ENCODE measurements around the gene IP6K3.

Gene IP6K3

GRCh38 chr6:33693186-33694105 lies 53.3 kb downstream of the IP6K3 start:
- in situ Hi-C loops (cut with HindIII; ENCODE audit: low sequenced_read_pairs) = no loop called here
- no peak overlapping the region for H3K4me3 ChIP-seq (ENCODE audit: low read depth, low read length)
- no peak for TF ChIP-seq CTCF (IDR thresholded peaks at IDR 0.05; ENCODE audit: low read depth, low read length)
- no peak for DNase-seq (ENCODE audit: low read depth, low spot score)

- in situ Hi-C loops (cut with HindIII; ENCODE audit: low sequenced_read_pairs) = no loop called here
- DNase-seq (ENCODE audit: low read depth, low spot score) = no peak
- TF ChIP-seq CTCF (IDR thresholded peaks at IDR 0.05; ENCODE audit: low read depth, low read length) = no peak
- H3K4me3 ChIP-seq (ENCODE audit: low read depth, low read length) = no peak overlapping the region
Measured at GRCh38 chr6:33692760-33693158, 53.9 kb downstream of the IP6K3 start.

GRCh38 chr6:33692078-33692759 lies 54.5 kb downstream of the IP6K3 start:
- TF ChIP-seq CTCF (IDR thresholded peaks at IDR 0.05; ENCODE audit: low read depth, low read length) = no peak
- in situ Hi-C loops (cut with HindIII; ENCODE audit: low sequenced_read_pairs) = no loop called here
- H3K4me3 ChIP-seq (ENCODE audit: low read depth, low read length) = no peak overlapping the region
- DNase-seq (ENCODE audit: low read depth, low spot score) = peak; percentile 35

GRCh38 chr6:33691456-33692077 lies 55.1 kb downstream of the IP6K3 start:
- TF ChIP-seq CTCF (IDR thresholded peaks at IDR 0.05; ENCODE audit: low read depth, low read length) = no peak
- no peak for DNase-seq (ENCODE audit: low read depth, low spot score)
- H3K4me3 ChIP-seq (ENCODE audit: low read depth, low read length) = no peak overlapping the region
- in situ Hi-C loops (cut with HindIII; ENCODE audit: low sequenced_read_pairs) = no loop called here

GRCh38 chr6:33690766-33691165 lies 55.9 kb downstream of the IP6K3 start:
- TF ChIP-seq CTCF (IDR thresholded peaks at IDR 0.05; ENCODE audit: low read depth, low read length) = no peak
- H3K4me3 ChIP-seq (ENCODE audit: low read depth, low read length) = no peak overlapping the region
- no peak for DNase-seq (ENCODE audit: low read depth, low spot score)
- in situ Hi-C loops (cut with HindIII; ENCODE audit: low sequenced_read_pairs) = no loop called here

GRCh38 chr6:33689879-33690278 lies 56.8 kb downstream of the IP6K3 start:
- H3K4me3 ChIP-seq (ENCODE audit: low read depth, low read length) = no peak overlapping the region
- DNase-seq (ENCODE audit: low read depth, low spot score) = no peak
- in situ Hi-C loops (cut with HindIII; ENCODE audit: low sequenced_read_pairs) = no loop called here
- no peak for TF ChIP-seq CTCF (IDR thresholded peaks at IDR 0.05; ENCODE audit: low read depth, low read length)
